Immature natural killer cell (primary cell): Measurements from ENCODE around the gene LRP1B. TPM values are rescaled to one million over a fixed set of nuclear protein-coding genes. Genes with fewer than 3 reads are reported as not detected.

ENCODE experiments used
- DNase-seq, 3 donors: peaks; one replicate each; pipeline ENCODE4 v3.0.0; 2022; ENCODE audit warnings: mixed read lengths in 1 of 3
- H3K27ac Mint-ChIP-seq, 6 donors: one replicate each; pipeline ENCODE4 v1.8.0; 2020; ENCODE audit warnings: mixed read lengths in 6 of 6, mild to moderate bottlenecking in 5 of 6, inconsistent platforms in 4 of 6, moderate library complexity in 3 of 6
- H3K27me3 Mint-ChIP-seq, 3 donors: one replicate each; pipeline ENCODE4 v1.8.0; 2020 to 2021; ENCODE audit warnings: low read depth in 3 of 3, mild to moderate bottlenecking in 3 of 3, mixed read lengths in 3 of 3, moderate library complexity in 3 of 3, inconsistent platforms in 1 of 3
- H3K36me3 Mint-ChIP-seq, 3 donors: one replicate each; pipeline ENCODE4 v1.8.0; 2020; ENCODE audit warnings: mixed read lengths in 3 of 3, inconsistent platforms in 2 of 3, mild to moderate bottlenecking in 2 of 3
- H3K4me1 Mint-ChIP-seq, 2 donors: one replicate each; pipeline ENCODE4 v1.8.0; 2020; ENCODE audit warnings: inconsistent platforms in 2 of 2, mild to moderate bottlenecking in 2 of 2, mixed read lengths in 2 of 2, moderate library complexity in 1 of 2
- H3K4me3 Mint-ChIP-seq, 5 donors: one replicate each; pipeline ENCODE4 v1.8.0; 2020; ENCODE audit warnings: mild to moderate bottlenecking in 5 of 5, mixed read lengths in 5 of 5, inconsistent platforms in 3 of 5, moderate library complexity in 3 of 5
- H3K9me3 Mint-ChIP-seq, 6 donors: one replicate each; pipeline ENCODE4 v1.8.0; 2020; ENCODE audit warnings: mild to moderate bottlenecking in 6 of 6, mixed read lengths in 6 of 6, inconsistent platforms in 4 of 6, moderate library complexity in 3 of 6
- polyA plus RNA-seq, 3 donors: library from polyadenylated mRNA; unstranded; fragments of 300-500 nt; fragmentation: Illumina TruSeq; gene quantifications; one replicate each; pipeline ENCODE4 v1.2.3, GENCODE V29; 2021

LRP1B gene
- polyA plus RNA-seq, 3 donors from 2014 or later: not detected

DNA sequence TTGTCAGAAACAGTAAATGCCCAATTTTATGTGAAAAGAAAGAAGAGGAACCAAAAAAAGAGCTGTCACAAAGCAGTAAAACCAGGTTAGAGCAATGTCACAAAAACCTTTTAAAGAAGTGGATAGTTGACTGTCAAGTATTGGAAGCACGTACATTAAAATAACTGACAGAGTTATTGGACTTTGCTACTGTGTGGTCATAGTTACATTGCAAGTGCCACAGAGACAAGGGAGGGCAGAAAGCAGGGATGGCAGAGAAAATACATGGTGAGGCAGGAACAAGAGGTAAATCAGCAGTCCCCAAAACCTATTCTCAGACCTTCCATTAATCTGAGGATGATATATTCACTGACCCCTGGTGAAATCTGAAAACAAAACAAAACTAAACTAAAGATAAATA is 116.3 kb downstream of the LRP1B start:
- no peak overlapping the region for H3K27ac Mint-ChIP-seq
- H3K4me3 Mint-ChIP-seq: no peak overlapping the region
- no peaks in the 10 kb centered on the region for H3K27me3 Mint-ChIP-seq
- DNase-seq: no peak
- H3K36me3 Mint-ChIP-seq: no peaks in the 10 kb centered on the region
- peaks cover 4 to 15% (median 8%) of the 10 kb centered on the region in 6 donors for H3K9me3 Mint-ChIP-seq
- H3K4me1 Mint-ChIP-seq: no peaks in the 10 kb centered on the region

DNA sequence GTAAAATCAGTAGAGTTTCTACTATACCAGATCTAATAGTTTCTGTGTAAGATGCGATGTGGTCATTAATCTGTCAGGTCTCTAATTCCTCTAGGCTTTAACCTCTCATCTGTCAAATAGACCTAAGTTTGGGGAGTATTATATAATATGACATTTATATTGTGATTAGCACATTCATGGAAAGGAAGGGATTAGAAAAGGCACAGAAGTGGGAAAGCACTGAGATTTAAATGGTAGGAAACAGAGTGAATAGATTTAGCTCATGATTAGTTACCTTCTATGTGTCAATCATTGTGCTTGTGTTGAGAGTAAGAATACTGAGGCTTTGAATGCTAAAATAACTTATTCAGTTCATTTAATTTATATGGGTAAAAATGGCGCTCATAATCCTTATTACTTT is 118.0 kb downstream of the LRP1B start:
- H3K27ac Mint-ChIP-seq: no peak overlapping the region

DNA sequence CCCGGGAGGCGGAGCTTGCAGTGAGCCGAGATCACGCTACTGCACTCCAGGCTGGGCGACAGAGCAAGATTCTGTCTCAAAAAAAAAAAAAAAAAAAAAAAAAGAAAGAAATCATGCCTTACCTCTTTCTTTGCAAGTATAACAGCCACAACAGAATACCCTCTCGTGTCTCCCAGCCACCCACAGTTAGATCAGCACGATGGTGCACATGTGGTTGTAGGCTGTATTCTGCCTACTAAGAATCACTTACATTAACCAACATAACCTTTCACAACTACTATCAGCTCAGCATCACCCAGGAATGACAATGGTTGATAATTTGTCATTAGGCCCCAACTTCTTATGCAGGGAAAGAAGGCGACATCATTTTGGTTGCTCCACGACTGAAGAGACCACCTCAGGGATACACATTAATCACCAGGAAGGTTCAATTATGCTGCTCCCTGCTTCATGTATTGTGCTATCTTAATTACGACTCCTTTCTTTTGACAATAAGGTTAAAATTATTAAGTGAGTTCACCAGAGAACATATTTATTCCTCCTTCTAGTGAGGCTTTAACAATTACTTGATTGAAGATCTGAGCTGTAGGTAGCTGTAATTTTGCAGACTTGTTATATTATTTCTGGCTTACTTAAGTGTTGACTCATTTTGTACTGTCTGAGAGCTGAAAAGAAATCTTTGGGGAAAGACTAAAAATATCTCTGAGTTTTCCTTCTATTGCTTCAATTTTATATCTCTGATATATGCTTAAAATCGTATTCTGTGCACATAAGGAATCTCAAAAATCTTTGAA is 120.1 kb downstream of the LRP1B start:
- peaks cover 0 to 16% (median 8%) of the 10 kb centered on the region in 6 donors for H3K9me3 Mint-ChIP-seq
- no peak overlapping the region for H3K4me3 Mint-ChIP-seq
- no peaks in the 10 kb centered on the region for H3K36me3 Mint-ChIP-seq
- no peaks in the 10 kb centered on the region for H3K4me1 Mint-ChIP-seq
- DNase-seq: no peak
- H3K27me3 Mint-ChIP-seq: peaks cover 0 to 2% (median 0%) of the 10 kb centered on the region in 3 donors
- no peak overlapping the region for H3K27ac Mint-ChIP-seq

More for the DNA sequence above, 118.0 kb downstream of the LRP1B start:
- Mint-ChIP-seq H3K27me3 (peaks cover 0 to 2% (median 0%) of the 10 kb centered on the region in 3 donors), H3K4me1 (no peaks in the 10 kb centered on the region), H3K4me3 (no peak overlapping the region), H3K9me3 (peaks cover 3 to 19% (median 12%) of the 10 kb centered on the region in 6 donors), H3K36me3 (no peaks in the 10 kb centered on the region)
- no peak for DNase-seq

DNA sequence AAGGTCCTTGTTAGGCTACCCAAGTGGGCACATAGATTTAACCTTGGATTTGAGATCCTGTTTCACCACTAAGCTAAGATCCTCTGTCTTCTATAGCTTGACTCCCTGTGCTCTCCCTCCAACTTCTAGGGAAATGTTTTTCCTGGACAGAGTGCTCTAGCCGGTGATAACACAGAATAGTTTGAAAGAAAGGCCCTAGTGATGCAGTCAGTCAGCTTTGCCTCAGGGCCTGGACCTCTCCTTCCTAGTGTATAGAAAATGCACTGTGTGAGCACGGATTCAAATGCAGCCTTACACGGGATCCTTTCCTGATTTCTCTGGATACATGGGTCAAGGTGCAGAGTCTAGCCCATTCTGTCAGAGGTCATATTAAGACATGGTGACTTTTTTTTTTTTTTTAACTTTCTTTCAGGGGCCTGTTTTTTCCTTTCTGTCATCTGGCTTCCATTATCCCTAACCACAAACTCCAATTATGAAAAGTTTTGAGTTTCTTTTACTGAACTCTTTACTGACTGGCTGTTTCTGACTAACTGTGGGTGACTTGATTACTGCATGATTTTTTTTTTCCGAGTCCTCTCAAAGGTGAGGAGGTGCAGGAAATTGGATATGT is 122.6 kb downstream of the LRP1B start:
- Mint-ChIP-seq H3K27me3 (peaks cover 0 to 2% (median 0%) of the 10 kb centered on the region in 3 donors), H3K27ac (no peak overlapping the region), H3K4me3 (no peak overlapping the region), H3K9me3 (peaks cover 2 to 23% (median 6%) of the 10 kb centered on the region in 6 donors), H3K36me3 (no peaks in the 10 kb centered on the region), H3K4me1 (no peaks in the 10 kb centered on the region)
- DNase-seq: no peak

DNA sequence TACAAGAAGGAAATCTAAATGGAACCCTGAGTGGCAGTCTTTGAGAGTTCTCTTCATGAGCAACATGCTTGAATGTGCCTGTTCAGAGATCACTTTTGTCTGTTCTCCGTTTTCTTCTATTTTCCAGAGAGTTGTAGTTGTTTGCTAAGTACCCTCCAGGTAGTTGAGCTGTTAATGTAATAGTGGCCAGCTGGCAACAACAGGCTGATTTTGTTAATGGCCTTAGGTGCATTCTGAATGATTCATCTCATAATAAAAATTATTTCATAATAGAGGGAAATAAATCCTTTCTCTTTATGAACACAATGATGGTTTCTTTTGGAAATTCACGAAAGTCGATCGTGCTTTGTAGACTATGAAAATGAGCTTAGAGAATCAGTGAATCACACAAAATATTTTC is 136.8 kb downstream of the LRP1B start:
- Mint-ChIP-seq H3K4me3 (no peak overlapping the region), H3K27me3 (peaks cover 0 to 2% (median 0%) of the 10 kb centered on the region in 3 donors), H3K9me3 (peaks cover 0 to 22% (median 7%) of the 10 kb centered on the region in 6 donors), H3K36me3 (no peaks in the 10 kb centered on the region), H3K27ac (no peak overlapping the region), H3K4me1 (no peaks in the 10 kb centered on the region)
- DNase-seq: no peak

DNA sequence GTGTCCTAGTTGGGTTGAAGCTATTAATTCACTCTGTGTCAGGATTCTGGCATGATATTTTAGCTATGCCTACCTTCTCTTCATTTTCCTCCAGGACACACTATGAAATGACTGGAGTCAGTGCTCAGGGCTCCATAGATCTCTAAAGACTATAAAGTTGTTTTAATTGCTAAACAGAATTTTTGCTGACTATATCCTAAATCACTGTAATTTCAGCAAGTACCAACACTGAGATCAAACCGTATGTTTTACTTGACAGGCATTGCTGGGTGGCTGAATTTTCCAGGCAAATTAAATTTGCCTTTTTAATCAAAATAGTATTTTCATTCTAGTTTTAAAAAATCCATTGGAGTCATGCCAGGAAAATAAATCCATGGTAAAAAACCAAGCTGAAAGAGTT is 138.1 kb downstream of the LRP1B start:
- no peak for DNase-seq
- no peaks in the 10 kb centered on the region for H3K36me3 Mint-ChIP-seq
- peaks cover 0 to 22% (median 9%) of the 10 kb centered on the region in 6 donors for H3K9me3 Mint-ChIP-seq
- no peak overlapping the region for H3K4me3 Mint-ChIP-seq
- no peaks in the 10 kb centered on the region for H3K4me1 Mint-ChIP-seq
- peaks cover 0 to 2% (median 0%) of the 10 kb centered on the region in 3 donors for H3K27me3 Mint-ChIP-seq
- H3K27ac Mint-ChIP-seq: no peak overlapping the region

DNA sequence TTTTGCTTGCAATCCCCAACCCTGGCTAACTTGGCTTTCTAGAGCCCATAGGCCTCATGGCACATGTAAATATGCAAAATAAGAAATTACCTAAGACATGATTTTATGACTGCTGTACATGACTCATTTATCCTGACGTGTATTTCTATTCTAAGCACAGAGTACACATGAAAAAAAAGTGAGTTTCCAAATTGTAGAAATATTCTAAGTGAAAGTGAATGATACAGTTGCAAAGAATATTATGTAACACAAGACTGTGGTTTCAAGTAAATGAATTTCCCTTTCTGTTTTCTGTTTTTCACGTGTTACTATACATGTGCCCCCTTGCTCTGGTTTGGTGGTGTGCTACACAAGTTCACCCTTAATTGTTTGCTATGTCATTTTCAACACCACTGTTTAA is 162.4 kb downstream of the LRP1B start:
- DNase-seq: no peak
- Mint-ChIP-seq H3K4me1 (no peaks in the 10 kb centered on the region), H3K4me3 (no peak overlapping the region), H3K9me3 (peaks cover 2 to 15% (median 7%) of the 10 kb centered on the region in 6 donors), H3K27me3 (peaks cover 0 to 1% (median 0%) of the 10 kb centered on the region in 3 donors), H3K27ac (no peak overlapping the region), H3K36me3 (no peaks in the 10 kb centered on the region)

DNA sequence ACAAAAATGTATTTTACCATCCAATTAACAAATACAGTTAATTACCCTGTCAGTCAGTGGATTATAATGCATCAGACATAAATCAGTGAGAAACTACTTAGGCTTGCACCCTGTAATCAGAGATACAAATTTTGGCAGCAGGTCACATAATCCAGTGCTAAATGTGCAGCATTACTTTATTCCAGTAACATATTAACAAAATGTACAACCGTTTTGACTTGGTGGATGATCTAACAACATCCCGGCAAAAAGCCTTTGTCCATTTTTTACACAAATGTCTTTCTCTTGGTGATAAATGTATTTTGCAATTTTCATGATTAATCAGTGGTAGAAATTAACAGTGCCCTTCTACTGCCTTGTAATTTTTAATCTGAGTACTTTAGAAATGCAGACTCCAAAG is 162.8 kb downstream of the LRP1B start:
- no peak overlapping the region for H3K27ac Mint-ChIP-seq
- no peak overlapping the region for H3K4me3 Mint-ChIP-seq
- no peak for DNase-seq
- peaks cover 2 to 13% (median 7%) of the 10 kb centered on the region in 6 donors for H3K9me3 Mint-ChIP-seq
- H3K27me3 Mint-ChIP-seq: peaks cover 0 to 1% (median 0%) of the 10 kb centered on the region in 3 donors
- no peaks in the 10 kb centered on the region for H3K4me1 Mint-ChIP-seq
- H3K36me3 Mint-ChIP-seq: no peaks in the 10 kb centered on the region

DNA sequence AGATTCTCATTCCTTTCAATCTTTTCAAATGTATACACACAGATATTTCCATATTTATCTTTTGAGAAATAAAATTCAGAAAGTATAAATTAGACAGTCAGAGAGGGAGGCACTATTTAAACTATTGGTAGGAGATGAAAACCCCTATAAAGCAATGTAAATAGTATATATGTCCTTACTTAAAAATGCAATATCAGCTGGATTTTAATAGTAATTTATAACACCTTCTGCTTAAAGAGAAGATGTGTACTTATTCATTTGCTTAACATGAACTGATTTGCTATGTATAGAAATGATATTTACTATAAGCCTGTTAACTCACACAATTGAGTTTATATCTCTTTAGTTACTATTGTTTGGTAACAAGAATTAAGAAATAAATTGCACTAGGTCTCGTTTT is 163.3 kb downstream of the LRP1B start:
- no peak overlapping the region for H3K27ac Mint-ChIP-seq

DNA sequence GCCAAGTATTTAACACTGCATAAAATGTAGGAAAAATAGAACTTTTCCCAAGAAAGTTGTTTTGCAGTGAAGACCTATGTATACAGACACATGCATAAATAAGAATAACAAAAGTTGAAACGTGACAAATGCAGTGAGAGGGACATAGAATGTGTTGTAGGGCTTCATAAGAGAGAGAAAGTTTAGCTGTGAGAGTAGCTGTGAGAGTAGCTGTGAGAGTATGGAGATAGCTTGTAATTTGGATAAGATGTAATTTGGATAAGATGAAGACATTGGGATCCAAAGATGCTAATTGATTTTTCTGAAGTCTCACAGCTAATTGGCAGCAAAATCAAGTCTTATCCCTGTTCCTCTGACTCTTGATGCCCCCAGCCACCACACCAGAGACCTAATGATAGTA is 170.9 kb downstream of the LRP1B start:
- DNase-seq: no peak
- no peaks in the 10 kb centered on the region for H3K36me3 Mint-ChIP-seq
- no peaks in the 10 kb centered on the region for H3K4me1 Mint-ChIP-seq
- H3K9me3 Mint-ChIP-seq: peaks cover 0 to 15% (median 6%) of the 10 kb centered on the region in 6 donors
- H3K4me3 Mint-ChIP-seq: no peak overlapping the region
- peaks cover 0 to 3% (median 0%) of the 10 kb centered on the region in 3 donors for H3K27me3 Mint-ChIP-seq
- H3K27ac Mint-ChIP-seq: no peak overlapping the region

More for the DNA sequence above, 163.3 kb downstream of the LRP1B start:
- peaks cover 2 to 13% (median 7%) of the 10 kb centered on the region in 6 donors for H3K9me3 Mint-ChIP-seq
- DNase-seq: no peak
- peaks cover 0 to 1% (median 0%) of the 10 kb centered on the region in 3 donors for H3K27me3 Mint-ChIP-seq
- no peaks in the 10 kb centered on the region for H3K4me1 Mint-ChIP-seq
- no peak overlapping the region for H3K4me3 Mint-ChIP-seq
- H3K36me3 Mint-ChIP-seq: no peaks in the 10 kb centered on the region

DNA sequence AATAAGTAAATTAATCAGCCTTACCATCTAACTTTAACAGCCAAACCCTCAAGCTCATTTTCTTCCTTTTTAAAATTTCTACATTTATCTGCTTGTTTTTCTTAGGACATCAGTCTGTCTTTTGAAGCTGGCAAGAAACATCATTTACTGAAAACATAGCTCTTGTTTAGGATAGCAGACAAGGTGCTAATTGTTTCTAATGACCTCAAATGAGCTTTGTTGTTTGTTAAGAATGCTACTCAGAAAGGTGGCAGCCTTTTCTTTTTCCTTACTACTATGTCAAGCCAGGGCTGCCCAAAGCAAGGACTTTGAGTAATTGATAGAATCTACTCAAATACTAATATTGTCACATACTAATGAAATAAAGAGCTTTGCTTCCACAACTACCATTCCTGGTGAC is 171.8 kb downstream of the LRP1B start:
- H3K9me3 Mint-ChIP-seq: peaks cover 0 to 15% (median 7%) of the 10 kb centered on the region in 6 donors

DNA sequence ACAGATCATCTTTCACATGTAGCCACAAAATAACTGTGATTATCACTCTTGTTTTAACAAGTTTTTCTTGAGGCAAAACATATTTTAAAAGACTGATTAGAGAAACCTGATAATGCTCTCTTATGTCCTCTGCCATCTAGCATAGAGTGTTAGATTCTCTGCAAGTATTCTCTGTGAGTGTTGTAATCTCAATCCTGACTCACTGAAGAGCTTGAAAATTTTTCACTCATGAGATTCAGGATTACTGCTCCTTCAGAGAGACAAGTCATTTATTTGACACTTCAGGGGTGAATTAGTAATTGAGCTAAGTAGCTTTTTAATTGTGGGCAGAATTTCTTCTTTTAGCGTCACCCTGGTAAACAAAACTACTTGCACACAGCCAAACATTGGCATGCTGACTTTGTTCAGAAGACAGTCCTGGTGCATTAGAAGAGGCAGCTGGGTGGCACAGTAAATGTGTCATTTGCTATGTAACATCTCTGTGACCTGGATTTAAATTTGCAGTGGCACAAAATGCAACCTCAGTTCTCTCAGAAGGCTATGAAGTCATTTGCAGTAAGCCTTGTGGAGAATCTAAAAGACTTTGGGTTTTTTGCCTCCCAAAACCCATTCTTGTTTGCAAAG is 172.9 kb downstream of the LRP1B start:
- Mint-ChIP-seq H3K36me3 (no peaks in the 10 kb centered on the region), H3K27me3 (peaks cover 0 to 3% (median 0%) of the 10 kb centered on the region in 3 donors), H3K9me3 (peaks cover 0 to 15% (median 7%) of the 10 kb centered on the region in 6 donors), H3K27ac (no peak overlapping the region), H3K4me3 (no peak overlapping the region), H3K4me1 (no peaks in the 10 kb centered on the region)
- no peak for DNase-seq

More for the DNA sequence above, 171.8 kb downstream of the LRP1B start:
- H3K27me3 Mint-ChIP-seq: peaks cover 0 to 3% (median 0%) of the 10 kb centered on the region in 3 donors
- H3K4me3 Mint-ChIP-seq: no peak overlapping the region
- no peak overlapping the region for H3K27ac Mint-ChIP-seq
- H3K4me1 Mint-ChIP-seq: no peaks in the 10 kb centered on the region
- DNase-seq: no peak
- H3K36me3 Mint-ChIP-seq: no peaks in the 10 kb centered on the region

DNA sequence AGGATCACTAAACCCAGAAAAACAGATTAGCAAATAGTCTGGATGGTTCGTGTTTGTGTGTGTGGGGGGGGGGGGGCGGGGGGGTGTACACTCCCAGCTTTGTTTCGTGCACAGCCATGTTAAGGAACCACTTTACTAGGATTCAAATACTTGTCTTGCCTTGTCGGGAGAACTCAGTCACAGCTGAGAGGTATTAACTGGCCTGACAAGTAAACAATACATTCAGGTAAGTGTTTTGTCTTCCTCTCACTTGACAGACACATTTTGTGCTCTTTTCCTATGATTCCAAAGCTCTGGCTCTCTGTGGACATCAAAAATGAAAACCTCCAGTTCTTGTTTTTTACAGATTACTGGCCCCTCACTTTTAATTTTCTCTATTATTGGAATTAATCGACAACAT is 173.5 kb downstream of the LRP1B start:
- Mint-ChIP-seq H3K36me3 (no peaks in the 10 kb centered on the region), H3K4me1 (no peaks in the 10 kb centered on the region), H3K4me3 (no peak overlapping the region), H3K27ac (no peak overlapping the region), H3K9me3 (peaks cover 0 to 20% (median 7%) of the 10 kb centered on the region in 6 donors), H3K27me3 (peaks cover 0 to 3% (median 0%) of the 10 kb centered on the region in 3 donors)
- no peak for DNase-seq
